Stomach (tissue), 9 donors: ENCODE measurements around the gene TNNI3K. TPM values are rescaled to one million over a fixed set of nuclear protein-coding genes. Genes with fewer than 3 reads are reported as not detected.

Source experiments
- DNase-seq, 2 donors: peaks; one replicate each; pipeline versions ENCODE4 v3.0.0 to v3.0.0-alpha.2; 2013 to 2019
- H3K27ac ChIP-seq, 5 donors: fragments of 200-600 bp in 4 of 5; sonication (generic) in 4 of 5; one replicate each; pipeline ENCODE4 v1.5.1; 2013 to 2019; ENCODE audit warnings: mild to moderate bottlenecking in 1 of 5, moderate library complexity in 1 of 5
- H3K27me3 ChIP-seq, 3 donors: fragments of 200-600 bp; sonication (generic); one replicate each; pipeline ENCODE4 v1.5.1; 2017 to 2019; ENCODE audit warnings: mixed run types in 1 of 3
- H3K36me3 ChIP-seq, 4 donors: fragments of 200-600 bp; sonication (generic); 1 replicate in 3 of 4; 2 replicates in 1 of 4; pipeline ENCODE4 v1.5.1; 2016 to 2019
- H3K4me1 ChIP-seq, 4 donors: fragments of 200-600 bp; sonication (generic); one replicate each; pipeline ENCODE4 v1.5.1; 2016 to 2019
- H3K4me3 ChIP-seq, 4 donors: fragments of 200-600 bp; sonication (generic) in 3 of 4; one replicate each; pipeline ENCODE4 v1.5.1; 2016 to 2019; ENCODE audit warnings: mild to moderate bottlenecking in 1 of 4
- H3K9me3 ChIP-seq, 4 donors: fragments of 200-600 bp; sonication (generic); one replicate each; pipeline ENCODE4 v1.5.1; 2016 to 2019
- EP300 ChIP-seq: sonication (generic); formaldehyde crosslinking; IDR thresholded peaks from one replicate; pipeline ENCODE4 v1.6.1; 2017; ENCODE audit warnings: antibody characterized with exemption
- POLR2A ChIP-seq, 4 donors: fragments of 450-650 bp; IDR thresholded peaks; one replicate each; pipeline ENCODE4 v1.6.1; 2016; ENCODE audit warnings: antibody characterized with exemption in 4 of 4, control low read depth in 2 of 4, mild to moderate bottlenecking in 1 of 4, moderate library complexity in 1 of 4
- POLR2AphosphoS5 ChIP-seq, 3 donors: sonication (generic); formaldehyde crosslinking; IDR thresholded peaks; one replicate each; pipeline ENCODE4 v1.6.1; 2016; ENCODE audit warnings: antibody characterized with exemption in 3 of 3
- WGBS, 5 donors: extraction: QIAGEN DNeasy Blood & Tissue Kit in 3 of 5; methylation state at CpG; one replicate each; pipeline versions ENCODE4 v1.1.5 to v1.1.7; 2013 to 2018; 5-methylcytosine and 5-hydroxymethylcytosine counted together
- intact Hi-C: fragments of 100-400 bp; cut with DNase I; formaldehyde crosslinking; loops from one replicate; pipeline ENCODE4 v1.15.1; 2023; ENCODE audit warnings: low total_unique reads
- polyA plus RNA-seq, 3 donors: library from polyadenylated mRNA; stranded (reverse); fragments of 200-250 nt; gene quantifications; one replicate each; pipeline ENCODE4 v1.2.3, GENCODE V29; 2013
- total RNA-seq, 5 donors: library from RNA; depleted of rRNA; stranded (reverse); fragments of >200 nt; gene quantifications; one replicate each; pipeline versions ENCODE4 v1.1.0 to v1.2.3, GENCODE V29; 2014 to 2016
- TF ChIP-seq, protein P1 (sequence below), 7 experiments: fragments of 450-650 bp in 4 of 7; fragments of 200-600 bp in 3 of 7; sonication (generic) in 3 of 7; IDR thresholded peaks; one replicate each; pipeline ENCODE4 v1.5.1; 2016 to 2019; ENCODE audit warnings: antibody characterized with exemption in 7 of 7, control low read depth in 2 of 7, mild to moderate bottlenecking in 1 of 7
- donor health status: healthy with polysubstance abuse.
- donor health status: Bipolar disorder and iron deficiency.
- donor health status: healthy.

Gene TNNI3K
- total and polyA plus RNA-seq, 8 donors = 0.25 to 7.0 (median 1.7) TPM; not detected in 4

DNA sequence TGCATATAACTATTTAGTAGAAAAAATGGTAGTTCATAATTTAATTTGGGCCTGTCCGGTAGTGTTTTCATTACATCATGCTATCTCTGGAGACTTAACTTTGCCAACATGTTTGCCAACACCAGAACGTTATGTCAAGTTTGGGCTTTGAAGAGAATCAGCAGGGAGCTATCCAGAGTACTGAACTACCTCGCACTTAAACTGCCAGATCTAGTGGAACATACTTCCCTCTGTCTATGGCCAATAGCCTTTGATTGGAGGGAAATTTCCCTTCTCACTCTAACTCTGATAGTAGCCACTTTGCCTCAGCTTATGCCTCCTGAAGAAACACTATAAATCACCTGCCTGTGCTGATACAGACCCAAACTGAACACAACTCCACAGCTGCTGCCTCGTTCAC is 267.2 kb downstream of the TNNI3K start:
- peak in 1 of 2 donors; percentile 81 for DNase-seq
- Histone ChIP-seq H3K27ac (no peak overlapping the region), H3K9me3 (no peaks in the 10 kb centered on the region), H3K36me3 (no peaks in the 10 kb centered on the region), H3K4me3 (no peak overlapping the region), H3K4me1 (no peaks in the 10 kb centered on the region), H3K27me3 (no peaks in the 10 kb centered on the region)
- WGBS, 5 donors = 28 to 37% (median 37%) methylated on average over 4 of the region's 4 CpGs
- intact Hi-C loops = no loop called here
- TF ChIP-seq EP300 (no peak), POLR2AphosphoS5 (IDR thresholded peaks at IDR 0.05) (no peak)

DNA sequence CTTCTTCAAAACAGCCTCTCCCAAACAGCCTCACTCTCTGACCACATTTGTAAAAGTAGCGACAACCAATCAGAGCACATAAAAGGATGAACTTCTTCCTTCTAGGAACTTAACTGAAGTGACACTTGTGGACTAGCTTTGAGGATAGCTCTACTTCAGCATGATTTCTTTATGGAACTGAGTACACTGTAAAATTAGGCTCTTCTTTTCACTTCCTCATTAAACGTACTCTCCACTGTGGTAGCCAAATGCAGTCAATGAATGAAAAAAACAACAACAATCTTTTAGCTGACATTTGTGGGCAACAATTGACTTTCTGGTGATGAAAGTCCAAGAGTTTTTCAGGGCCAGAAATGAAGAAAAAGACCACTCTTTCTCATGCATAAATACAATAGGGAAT is 267.7 kb downstream of the TNNI3K start:
- Histone ChIP-seq H3K27me3 (no peaks in the 10 kb centered on the region), H3K4me3 (no peak overlapping the region), H3K36me3 (no peaks in the 10 kb centered on the region), H3K27ac (no peak overlapping the region), H3K9me3 (no peaks in the 10 kb centered on the region), H3K4me1 (no peaks in the 10 kb centered on the region)
- WGBS, 5 donors = 64 to 79% (median 71%) methylated on average over 2 of the region's 2 CpGs
- no peak for DNase-seq
- TF ChIP-seq, protein P1, sequence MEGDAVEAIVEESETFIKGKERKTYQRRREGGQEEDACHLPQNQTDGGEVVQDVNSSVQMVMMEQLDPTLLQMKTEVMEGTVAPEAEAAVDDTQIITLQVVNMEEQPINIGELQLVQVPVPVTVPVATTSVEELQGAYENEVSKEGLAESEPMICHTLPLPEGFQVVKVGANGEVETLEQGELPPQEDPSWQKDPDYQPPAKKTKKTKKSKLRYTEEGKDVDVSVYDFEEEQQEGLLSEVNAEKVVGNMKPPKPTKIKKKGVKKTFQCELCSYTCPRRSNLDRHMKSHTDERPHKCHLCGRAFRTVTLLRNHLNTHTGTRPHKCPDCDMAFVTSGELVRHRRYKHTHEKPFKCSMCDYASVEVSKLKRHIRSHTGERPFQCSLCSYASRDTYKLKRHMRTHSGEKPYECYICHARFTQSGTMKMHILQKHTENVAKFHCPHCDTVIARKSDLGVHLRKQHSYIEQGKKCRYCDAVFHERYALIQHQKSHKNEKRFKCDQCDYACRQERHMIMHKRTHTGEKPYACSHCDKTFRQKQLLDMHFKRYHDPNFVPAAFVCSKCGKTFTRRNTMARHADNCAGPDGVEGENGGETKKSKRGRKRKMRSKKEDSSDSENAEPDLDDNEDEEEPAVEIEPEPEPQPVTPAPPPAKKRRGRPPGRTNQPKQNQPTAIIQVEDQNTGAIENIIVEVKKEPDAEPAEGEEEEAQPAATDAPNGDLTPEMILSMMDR (IDR thresholded peaks at IDR 0.05) = no peak
- intact Hi-C loops = no loop called here

DNA sequence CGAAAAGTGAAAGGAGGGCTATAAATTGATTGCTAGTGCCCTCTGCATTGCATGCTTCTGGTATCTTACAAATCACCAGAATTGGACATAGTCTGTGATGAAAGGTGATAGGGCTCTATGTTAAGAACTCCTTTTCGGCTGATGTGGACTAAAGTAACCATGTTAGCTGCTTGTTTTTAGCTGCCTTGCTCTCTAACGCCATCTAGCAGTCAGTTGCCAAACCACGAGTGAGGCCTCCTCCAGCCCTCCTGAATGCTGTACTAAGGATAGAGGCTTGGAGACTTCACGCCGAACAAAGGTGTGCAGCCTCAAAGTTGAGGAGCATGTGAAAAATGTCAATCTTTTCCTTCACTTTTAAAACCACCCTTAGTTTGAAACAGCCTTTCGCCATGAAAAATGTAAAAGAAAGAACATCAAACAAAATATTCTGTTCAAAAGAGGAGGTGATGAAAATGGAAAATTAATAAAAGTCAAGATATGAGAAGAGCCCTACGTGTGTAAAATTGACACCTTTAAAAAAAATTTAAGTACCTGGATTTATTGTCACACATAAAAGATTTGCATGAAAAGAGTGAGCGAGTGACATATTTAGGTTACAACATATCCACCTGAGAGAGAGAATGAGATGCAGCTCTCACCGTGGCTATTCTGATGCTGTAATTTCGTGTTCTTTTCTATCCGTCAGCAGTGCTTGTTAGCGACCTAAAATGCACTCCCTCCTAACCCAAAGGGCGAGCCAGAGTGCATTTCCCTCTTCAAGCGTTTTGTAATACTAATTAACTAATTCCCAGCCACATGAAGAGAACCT is 269.1 kb downstream of the TNNI3K start:
- no peaks in the 10 kb centered on the region for H3K9me3 ChIP-seq
- H3K4me1 ChIP-seq = no peaks in the 10 kb centered on the region
- no peak for TF ChIP-seq POLR2A (IDR thresholded peaks at IDR 0.05)
- TF ChIP-seq, protein P1 (IDR thresholded peaks at IDR 0.05) = peak in 2 of 7 experiments; percentile 37 to 48
- H3K27me3 ChIP-seq = no peaks in the 10 kb centered on the region
- intact Hi-C loops = no loop called here
- WGBS, 5 donors = 37 to 47% (median 44%) methylated on average over 15 of the region's 15 CpGs
- peak in 1 of 2 donors; percentile 83 for DNase-seq
- H3K36me3 ChIP-seq = no peaks in the 10 kb centered on the region
- H3K4me3 ChIP-seq = no peak overlapping the region
- H3K27ac ChIP-seq = no peak overlapping the region

DNA sequence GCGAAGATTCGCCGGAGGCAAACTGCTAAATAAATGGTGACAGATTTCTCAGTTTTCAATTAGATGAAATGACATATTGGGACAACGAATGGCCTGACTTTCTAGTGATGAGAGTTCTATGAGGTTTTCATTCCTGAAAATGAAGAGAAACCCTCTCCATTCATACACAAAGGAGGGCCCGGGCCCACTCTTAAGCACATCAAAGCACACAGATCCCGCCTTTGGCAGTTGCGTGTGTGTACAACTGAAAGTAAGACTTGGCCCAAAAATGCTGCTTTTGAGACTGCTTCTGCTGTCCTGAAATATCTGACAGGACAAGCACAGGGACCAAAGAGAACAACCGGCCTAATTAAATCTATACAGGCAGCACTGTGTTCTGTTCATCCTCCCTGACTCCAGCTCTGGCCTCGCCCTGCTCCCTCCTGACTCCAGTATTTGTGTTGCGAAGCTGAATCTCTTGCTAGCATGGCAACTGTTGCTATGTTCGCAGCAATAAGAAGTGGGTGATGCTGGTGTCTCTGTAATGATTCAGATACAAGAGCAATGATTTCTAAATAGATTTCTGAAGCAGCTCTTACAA is 269.8 kb downstream of the TNNI3K start:
- whole genome bisulfite sequencing, 5 donors = 60 to 70% (median 64%) methylated on average over 11 of the region's 11 CpGs
- Histone ChIP-seq H3K9me3 (no peaks in the 10 kb centered on the region), H3K36me3 (no peaks in the 10 kb centered on the region), H3K4me3 (no peak overlapping the region), H3K27ac (no peak overlapping the region), H3K27me3 (no peaks in the 10 kb centered on the region), H3K4me1 (no peaks in the 10 kb centered on the region)
- TF ChIP-seq EP300 = no peak
- no peak for TF ChIP-seq POLR2AphosphoS5 (IDR thresholded peaks at IDR 0.05)
- TF ChIP-seq, protein P1 (IDR thresholded peaks at IDR 0.05) = no peak
- TF ChIP-seq POLR2A (IDR thresholded peaks at IDR 0.05) = no peak
- DNase-seq = peak in 1 of 2 donors; percentile 77
- intact Hi-C loops = no loop called here
